ENCODE results near the gene THRB.

The THRB gene

DNA sequence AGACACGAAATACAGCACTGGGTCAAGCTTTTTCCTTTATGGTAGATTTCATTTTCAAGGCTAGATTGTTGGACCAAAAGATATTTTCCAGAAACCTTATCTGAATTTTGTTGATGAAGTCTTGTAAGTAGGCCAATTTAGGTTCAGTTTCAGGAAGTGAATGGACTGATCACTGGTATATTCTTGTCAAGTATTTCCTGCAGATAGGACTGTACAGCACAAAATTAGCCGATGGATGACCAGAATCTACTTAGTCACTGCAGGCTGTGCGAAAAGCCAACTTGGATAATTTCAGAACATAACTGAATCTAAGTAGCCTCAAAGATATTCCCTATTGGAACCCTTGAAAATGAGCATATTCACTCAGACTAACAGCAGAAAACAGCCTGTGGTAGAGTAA lies 343.1 kb downstream of the THRB start:
- TF ChIP-seq, protein P1, sequence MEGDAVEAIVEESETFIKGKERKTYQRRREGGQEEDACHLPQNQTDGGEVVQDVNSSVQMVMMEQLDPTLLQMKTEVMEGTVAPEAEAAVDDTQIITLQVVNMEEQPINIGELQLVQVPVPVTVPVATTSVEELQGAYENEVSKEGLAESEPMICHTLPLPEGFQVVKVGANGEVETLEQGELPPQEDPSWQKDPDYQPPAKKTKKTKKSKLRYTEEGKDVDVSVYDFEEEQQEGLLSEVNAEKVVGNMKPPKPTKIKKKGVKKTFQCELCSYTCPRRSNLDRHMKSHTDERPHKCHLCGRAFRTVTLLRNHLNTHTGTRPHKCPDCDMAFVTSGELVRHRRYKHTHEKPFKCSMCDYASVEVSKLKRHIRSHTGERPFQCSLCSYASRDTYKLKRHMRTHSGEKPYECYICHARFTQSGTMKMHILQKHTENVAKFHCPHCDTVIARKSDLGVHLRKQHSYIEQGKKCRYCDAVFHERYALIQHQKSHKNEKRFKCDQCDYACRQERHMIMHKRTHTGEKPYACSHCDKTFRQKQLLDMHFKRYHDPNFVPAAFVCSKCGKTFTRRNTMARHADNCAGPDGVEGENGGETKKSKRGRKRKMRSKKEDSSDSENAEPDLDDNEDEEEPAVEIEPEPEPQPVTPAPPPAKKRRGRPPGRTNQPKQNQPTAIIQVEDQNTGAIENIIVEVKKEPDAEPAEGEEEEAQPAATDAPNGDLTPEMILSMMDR (IDR thresholded peaks at IDR 0.05): no peak

DNA sequence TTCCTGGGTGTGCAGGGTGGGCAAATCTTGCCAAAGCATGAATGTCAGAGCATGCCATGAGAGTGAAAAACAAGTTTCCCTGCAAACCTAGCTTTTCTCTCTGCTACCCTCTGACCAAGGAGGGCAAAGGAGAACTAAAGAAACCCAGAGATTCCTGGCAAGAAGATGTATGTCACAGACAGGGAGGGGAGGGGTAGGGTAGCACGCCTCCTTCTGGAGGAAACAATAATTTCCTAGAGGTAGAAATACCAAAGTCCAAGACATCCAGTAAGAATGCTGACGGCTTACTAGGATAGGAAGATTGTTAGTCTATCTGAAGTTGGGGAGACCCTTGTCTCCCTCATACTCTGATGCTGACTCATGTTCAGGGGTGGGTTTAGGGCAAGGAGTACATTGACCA lies 345.6 kb downstream of the THRB start:
- TF ChIP-seq, protein P1 (IDR thresholded peaks at IDR 0.05): no peak

DNA sequence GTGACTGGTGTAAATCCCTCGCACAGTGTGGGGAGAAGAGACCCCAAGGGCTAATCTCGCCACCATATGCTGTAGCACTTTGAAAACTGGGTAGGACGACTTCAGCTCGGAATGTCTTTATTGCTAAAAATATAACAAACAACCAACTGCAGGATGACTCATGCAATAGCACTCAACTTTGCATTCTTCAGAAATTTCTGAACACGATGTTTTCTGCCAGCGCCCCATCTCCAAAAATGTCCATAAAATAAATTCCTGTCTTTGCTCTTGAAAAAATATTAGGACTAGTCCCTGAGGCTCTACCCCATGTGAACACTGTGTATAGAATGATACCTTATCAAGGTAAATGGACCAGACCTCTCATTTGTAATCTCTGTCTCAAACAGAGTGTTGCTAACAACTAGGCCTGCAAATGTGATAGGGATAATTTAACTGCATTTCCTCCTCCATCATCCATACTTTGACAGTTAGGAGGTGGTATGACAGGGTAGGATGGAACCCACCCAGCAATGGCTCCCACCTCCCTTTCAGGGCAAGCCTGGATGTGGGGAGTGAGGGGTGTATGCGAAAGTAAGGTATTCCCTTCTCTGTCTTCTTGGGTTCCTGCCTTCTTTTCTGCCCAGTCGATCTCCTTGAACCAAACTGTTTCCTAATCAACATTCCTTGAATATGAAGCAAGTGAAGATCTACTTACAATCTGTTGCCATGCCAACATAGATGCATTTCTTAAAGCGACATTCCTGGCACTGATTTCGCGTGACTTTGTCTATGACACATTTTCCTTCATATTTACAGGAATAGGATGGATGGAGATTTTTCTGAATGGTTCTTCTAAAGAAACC lies 348.4 kb downstream of the THRB start:
- TF ChIP-seq, protein P1 (IDR thresholded peaks at IDR 0.05): no peak

DNA sequence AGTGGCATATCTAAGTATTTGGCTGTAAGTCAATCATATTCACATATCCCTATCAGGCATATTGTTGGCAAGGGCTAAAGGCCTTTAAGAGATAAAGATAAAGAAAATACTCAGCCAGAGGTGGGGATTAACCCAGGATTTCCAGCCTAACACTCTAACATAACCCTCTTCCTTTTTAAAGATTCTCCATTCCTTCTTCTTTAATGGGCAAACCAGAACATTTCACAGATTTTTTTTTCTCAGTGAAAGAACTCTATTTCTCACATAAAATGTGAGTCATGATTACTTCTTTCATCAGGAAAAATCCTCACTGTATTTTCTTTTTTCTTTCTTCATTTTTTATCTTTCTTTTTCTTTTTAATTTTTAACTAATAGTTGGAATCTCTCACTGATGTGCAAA lies 349.2 kb downstream of the THRB start:
- TF ChIP-seq, protein P1 (IDR thresholded peaks at IDR 0.05): no peak

DNA sequence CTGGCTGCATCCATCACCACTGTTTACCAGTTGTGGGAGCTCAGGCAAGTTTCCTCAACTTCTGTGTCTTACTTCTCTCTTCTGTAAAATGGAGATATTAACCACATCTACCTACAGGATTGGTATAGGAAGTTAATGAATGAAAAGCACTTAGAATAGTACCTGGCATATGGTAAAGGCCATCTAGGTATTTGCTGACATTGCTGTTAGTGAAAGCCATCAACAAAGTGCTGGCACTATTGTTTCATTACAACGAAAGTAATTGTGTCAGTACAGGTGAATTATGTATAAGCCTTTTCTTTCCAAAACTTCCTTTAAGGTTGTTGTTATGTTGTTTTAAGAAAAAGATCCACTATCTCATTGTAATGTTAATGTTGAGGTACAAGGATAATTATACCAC lies 352.5 kb downstream of the THRB start:
- TF ChIP-seq, protein P1 (IDR thresholded peaks at IDR 0.05): no peak

DNA sequence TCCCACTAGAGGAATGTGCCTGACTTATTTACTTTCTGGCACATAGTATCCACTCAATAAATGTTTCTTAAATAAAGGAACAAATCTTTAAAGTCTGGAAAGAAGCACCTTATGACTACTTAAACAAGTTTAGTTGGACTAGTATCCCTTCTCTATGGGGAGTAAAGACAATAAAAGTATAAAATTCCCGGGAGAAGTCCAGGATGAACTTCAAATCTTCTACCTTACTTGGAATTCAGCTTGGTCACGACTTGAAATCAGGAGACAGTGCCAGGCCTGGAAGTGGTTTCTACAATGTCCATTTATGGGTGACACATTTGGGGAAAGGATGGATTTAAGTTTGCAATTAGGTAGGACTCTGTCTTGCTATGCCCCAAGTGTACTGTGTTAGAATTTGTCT lies 353.1 kb downstream of the THRB start:
- TF ChIP-seq, protein P1 (IDR thresholded peaks at IDR 0.05): no peak

DNA sequence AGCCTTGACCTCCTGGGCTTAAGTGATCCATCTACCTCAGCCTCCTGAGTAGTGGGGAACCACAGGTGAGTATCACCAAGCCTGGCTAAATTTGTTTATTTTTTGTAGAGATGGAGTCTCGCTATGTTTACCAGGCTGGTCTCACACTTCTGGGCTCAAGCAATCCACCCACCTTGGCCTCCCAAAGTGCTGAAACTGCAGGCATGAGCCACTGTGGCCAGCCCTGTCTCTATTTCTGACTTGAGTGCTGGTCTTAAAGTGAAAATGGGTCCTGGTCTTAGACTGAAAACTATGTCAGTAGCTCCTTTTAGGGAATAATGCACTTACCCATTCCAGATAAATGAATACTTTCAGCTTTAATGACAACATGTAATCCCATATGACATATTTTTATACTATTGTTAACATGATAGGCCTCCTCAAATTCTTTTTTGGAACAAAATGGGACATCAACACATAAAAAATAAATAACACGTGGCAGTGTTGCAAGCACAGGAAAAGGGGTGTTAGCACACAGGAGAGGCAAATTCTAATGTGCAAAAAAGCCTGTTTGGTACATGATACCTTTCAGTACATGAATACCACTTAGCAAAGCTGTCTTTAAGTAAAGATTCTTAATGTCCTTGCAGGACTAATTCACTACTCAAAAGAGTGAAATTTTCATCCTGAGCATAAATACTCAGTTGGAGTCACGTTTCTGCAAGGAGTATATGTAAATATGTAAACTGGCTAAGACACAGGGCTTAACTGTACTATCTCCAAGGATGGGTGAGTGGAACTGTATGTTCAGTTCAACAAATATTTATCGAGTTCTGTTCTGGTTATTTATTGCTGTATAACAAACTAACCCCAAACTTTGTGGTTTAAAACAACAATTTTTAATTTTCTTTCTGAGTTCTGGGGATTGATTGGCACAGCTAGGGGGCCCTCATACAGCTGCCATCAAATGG lies 354.9 kb downstream of the THRB start:
- TF ChIP-seq, protein P1 (IDR thresholded peaks at IDR 0.05): no peak; the same call in 1 of the 2 replicates

All from LNCAP (cell line).